ENCODE results near the gene SHANK1. TPM values are rescaled to one million over a fixed set of nuclear protein-coding genes. Genes with fewer than 3 reads are reported as not detected.

The SHANK1 gene
- total RNA-seq, 1 donor from 2014 or later: 0.36 TPM

DNA sequence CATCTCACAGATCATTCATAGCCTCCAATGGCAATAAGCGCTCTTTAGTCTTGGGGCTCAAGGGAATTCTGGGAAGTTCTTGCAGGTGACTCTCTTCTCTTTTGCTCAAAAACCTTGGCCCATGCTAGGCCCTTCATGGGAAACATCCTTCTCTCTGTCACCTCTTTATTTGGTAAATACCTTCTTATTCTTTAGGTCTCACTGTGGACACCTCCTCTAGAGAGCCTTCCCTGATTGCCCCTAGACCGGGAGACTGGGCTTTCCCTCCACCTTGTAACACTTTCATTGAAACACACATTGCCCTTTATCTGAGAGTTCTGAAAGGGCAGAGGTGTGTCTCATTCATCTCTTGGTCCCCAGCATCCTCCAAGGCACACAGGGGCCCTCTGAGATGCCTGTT is 68.4 kb downstream of the SHANK1 start:
- DNase-seq (ENCODE audit: low spot score, unreplicated experiment): no peak
- Mint-ChIP-seq H3K27me3 (peaks cover 39% of the 10 kb centered on the region), H3K4me1 (ENCODE audit: low read depth) (no peaks in the 10 kb centered on the region), H3K27ac (peak overlapping the region; percentile 21), H3K36me3 (ENCODE audit: insufficient read depth) (no peaks in the 10 kb centered on the region), H3K4me3 (ENCODE audit: low read depth) (no peak overlapping the region), H3K9me3 (ENCODE audit: low read depth) (peaks cover 5% of the 10 kb centered on the region)
- TF ChIP-seq, protein P1, sequence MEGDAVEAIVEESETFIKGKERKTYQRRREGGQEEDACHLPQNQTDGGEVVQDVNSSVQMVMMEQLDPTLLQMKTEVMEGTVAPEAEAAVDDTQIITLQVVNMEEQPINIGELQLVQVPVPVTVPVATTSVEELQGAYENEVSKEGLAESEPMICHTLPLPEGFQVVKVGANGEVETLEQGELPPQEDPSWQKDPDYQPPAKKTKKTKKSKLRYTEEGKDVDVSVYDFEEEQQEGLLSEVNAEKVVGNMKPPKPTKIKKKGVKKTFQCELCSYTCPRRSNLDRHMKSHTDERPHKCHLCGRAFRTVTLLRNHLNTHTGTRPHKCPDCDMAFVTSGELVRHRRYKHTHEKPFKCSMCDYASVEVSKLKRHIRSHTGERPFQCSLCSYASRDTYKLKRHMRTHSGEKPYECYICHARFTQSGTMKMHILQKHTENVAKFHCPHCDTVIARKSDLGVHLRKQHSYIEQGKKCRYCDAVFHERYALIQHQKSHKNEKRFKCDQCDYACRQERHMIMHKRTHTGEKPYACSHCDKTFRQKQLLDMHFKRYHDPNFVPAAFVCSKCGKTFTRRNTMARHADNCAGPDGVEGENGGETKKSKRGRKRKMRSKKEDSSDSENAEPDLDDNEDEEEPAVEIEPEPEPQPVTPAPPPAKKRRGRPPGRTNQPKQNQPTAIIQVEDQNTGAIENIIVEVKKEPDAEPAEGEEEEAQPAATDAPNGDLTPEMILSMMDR (IDR thresholded peaks at IDR 0.05; ENCODE audit: unreplicated experiment): no peak

- H3K36me3 Mint-ChIP-seq (ENCODE audit: insufficient read depth): no peaks in the 10 kb centered on the region
- H3K27ac Mint-ChIP-seq: no peak within 1 kb of the TSS
- peaks cover 30% of the 10 kb centered on the region for H3K27me3 Mint-ChIP-seq
- TF ChIP-seq, protein P1 (IDR thresholded peaks at IDR 0.05; ENCODE audit: unreplicated experiment): no peak
- H3K4me3 Mint-ChIP-seq (ENCODE audit: low read depth): no peak within 1 kb of the TSS
- no peak for DNase-seq (ENCODE audit: low spot score, unreplicated experiment)
- no peaks in the 10 kb centered on the region for H3K4me1 Mint-ChIP-seq (ENCODE audit: low read depth)
- peaks cover under 1% of the 10 kb centered on the region for H3K9me3 Mint-ChIP-seq (ENCODE audit: low read depth)
Observed at GRCh38 chr19:50649433-50650391, 69.9 kb downstream of the SHANK1 start, which contains the start of gene C19orf81. Gene C19orf81 (plus strand): TSS chr19:50649445. CDS start chr19:50649445, 0 bp downstream.

GRCh38 chr19:50648659-50649058 is 70.9 kb downstream of the SHANK1 start:
- H3K27me3 Mint-ChIP-seq: peaks cover 25% of the 10 kb centered on the region
- H3K9me3 Mint-ChIP-seq (ENCODE audit: low read depth): no peaks in the 10 kb centered on the region
- H3K27ac Mint-ChIP-seq: no peak overlapping the region
- TF ChIP-seq, protein P1 (IDR thresholded peaks at IDR 0.05; ENCODE audit: unreplicated experiment): no peak
- H3K4me1 Mint-ChIP-seq (ENCODE audit: low read depth): no peaks in the 10 kb centered on the region
- H3K4me3 Mint-ChIP-seq (ENCODE audit: low read depth): no peak overlapping the region
- DNase-seq (ENCODE audit: low spot score, unreplicated experiment): no peak
- no peaks in the 10 kb centered on the region for H3K36me3 Mint-ChIP-seq (ENCODE audit: insufficient read depth)

DNA sequence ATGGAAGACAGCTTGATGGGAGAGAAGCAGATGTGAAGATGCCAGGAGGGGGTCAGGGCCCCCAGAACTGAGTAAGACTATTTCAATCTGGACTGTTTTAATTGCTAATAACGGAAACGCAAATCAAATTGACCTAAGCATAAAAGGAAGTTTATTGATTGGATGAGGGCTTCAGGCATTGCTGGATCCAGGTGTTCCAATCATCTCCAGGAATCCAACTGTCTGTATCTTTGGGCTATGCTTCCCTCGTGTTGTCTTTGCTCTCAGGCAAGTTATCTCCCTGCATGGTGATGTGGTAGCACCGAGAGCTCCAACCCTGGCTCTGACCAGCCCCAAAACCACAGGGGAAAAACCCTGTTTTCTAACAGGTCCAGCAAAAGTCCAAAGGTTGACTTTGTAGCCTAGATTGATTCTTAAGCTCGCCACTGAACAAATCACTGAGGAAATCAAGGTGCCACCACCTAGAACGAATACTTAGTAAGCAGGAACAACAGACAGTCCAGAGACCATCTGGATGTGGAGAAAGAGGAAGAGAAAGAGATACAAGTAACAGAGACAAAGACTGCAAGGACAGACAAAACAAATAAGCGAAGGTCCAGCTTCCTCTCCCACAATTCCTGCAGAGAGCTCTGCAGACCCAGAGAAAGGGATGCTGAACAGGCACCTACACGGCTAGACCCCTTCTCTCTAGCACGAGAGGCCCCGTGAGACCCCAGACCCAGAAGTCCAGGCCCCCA is 71.6 kb downstream of the SHANK1 start:
- no peak overlapping the region for H3K4me3 Mint-ChIP-seq (ENCODE audit: low read depth)
- no peak for DNase-seq (ENCODE audit: low spot score, unreplicated experiment)
- no peaks in the 10 kb centered on the region for H3K4me1 Mint-ChIP-seq (ENCODE audit: low read depth)
- H3K27me3 Mint-ChIP-seq: peaks cover 21% of the 10 kb centered on the region
- H3K27ac Mint-ChIP-seq: no peak overlapping the region
- H3K9me3 Mint-ChIP-seq (ENCODE audit: low read depth): no peaks in the 10 kb centered on the region
- no peaks in the 10 kb centered on the region for H3K36me3 Mint-ChIP-seq (ENCODE audit: insufficient read depth)
- TF ChIP-seq, protein P1 (IDR thresholded peaks at IDR 0.05; ENCODE audit: unreplicated experiment): no peak

GRCh38 chr19:50646074-50646807 is 73.4 kb downstream of the SHANK1 start:
- TF ChIP-seq, protein P1 (IDR thresholded peaks at IDR 0.05; ENCODE audit: unreplicated experiment): no peak
- DNase-seq (ENCODE audit: low spot score, unreplicated experiment): no peak
- Mint-ChIP-seq H3K4me3 (ENCODE audit: low read depth) (no peak overlapping the region), H3K4me1 (ENCODE audit: low read depth) (no peaks in the 10 kb centered on the region), H3K27me3 (peaks cover 20% of the 10 kb centered on the region), H3K27ac (no peak overlapping the region), H3K9me3 (ENCODE audit: low read depth) (no peaks in the 10 kb centered on the region), H3K36me3 (ENCODE audit: insufficient read depth) (no peaks in the 10 kb centered on the region)
